HepG2 (cell line): ENCODE results near the gene PHF14. TPM values are rescaled to one million over a fixed set of nuclear protein-coding genes. Genes with fewer than 3 reads are reported as not detected.
A peak's percentile ranks its signal among the peaks of the same experiment; 100 is the strongest.

Experiments used
- AGO1 ChIP-seq: fragments of 200-400 bp; formaldehyde crosslinking; IDR thresholded peaks from 2 replicates; pipeline ENCODE4 v1.6.1; 2017; ENCODE audit warnings: mild to moderate bottlenecking, low read depth, low read length, moderate library complexity; ENCODE audit not compliant: poor library complexity, severe bottlenecking
- ARID5B ChIP-seq: IDR thresholded peaks from 2 replicates; pipeline ENCODE4 v1.4.0; 2020; ENCODE audit warnings: mild to moderate bottlenecking, missing genetic modification reagents
- BRD4 ChIP-seq: sonication (generic); formaldehyde crosslinking; IDR thresholded peaks from 2 replicates; pipeline ENCODE4 v1.4.0; 2020; ENCODE audit warnings: missing genetic modification reagents
- ELF3 ChIP-seq: IDR thresholded peaks from 2 replicates; pipeline ENCODE4 v1.6.1; 2016; ENCODE audit warnings: missing genetic modification reagents, missing compliant biosample characterization
- ELF4 ChIP-seq: sonication (generic); formaldehyde crosslinking; IDR thresholded peaks from 2 replicates; pipeline ENCODE4 v1.5.0; 2020; ENCODE audit warnings: missing genetic modification reagents, mild to moderate bottlenecking, moderate library complexity, borderline replicate concordance
- MIER3 ChIP-seq: IDR thresholded peaks from 2 replicates; pipeline ENCODE4 v1.6.1; 2016; ENCODE audit warnings: missing compliant biosample characterization, borderline replicate concordance
- ONECUT2 ChIP-seq: sonication (generic); formaldehyde crosslinking; IDR thresholded peaks from 2 replicates; pipeline ENCODE4 v1.4.0; 2020; ENCODE audit warnings: missing genetic modification reagents
- PHB2 ChIP-seq: fragments of 450-650 bp; IDR thresholded peaks from 2 replicates; pipeline ENCODE4 v1.6.1; 2018; ENCODE audit not compliant: partially characterized antibody
- PHF21A ChIP-seq: sonication (generic); formaldehyde crosslinking; IDR thresholded peaks from 2 replicates; pipeline ENCODE4 v1.5.0; 2020; ENCODE audit warnings: mild to moderate bottlenecking, missing genetic modification reagents
- SETDB1 ChIP-seq: sonication (generic); formaldehyde crosslinking; IDR thresholded peaks from 2 replicates; pipeline ENCODE4 v1.5.1; 2020; ENCODE audit warnings: missing genetic modification reagents, mild to moderate bottlenecking, borderline replicate concordance
- SIN3A ChIP-seq: IDR thresholded peaks from 2 replicates; pipeline ENCODE4 v1.6.1; 2011; ENCODE audit warnings: low read depth, mild to moderate bottlenecking, control low read depth, low read length, borderline replicate concordance
- SNAI1 ChIP-seq: sonication (generic); formaldehyde crosslinking; IDR thresholded peaks from 2 replicates; pipeline ENCODE4 v1.5.0; 2020; ENCODE audit warnings: mild to moderate bottlenecking, missing genetic modification reagents, borderline replicate concordance
- THAP8 ChIP-seq: sonication (generic); formaldehyde crosslinking; IDR thresholded peaks from 2 replicates; pipeline ENCODE4 v1.5.1; 2020; ENCODE audit warnings: missing genetic modification reagents, mild to moderate bottlenecking, borderline replicate concordance
- THRA ChIP-seq: sonication (generic); formaldehyde crosslinking; IDR thresholded peaks from 2 replicates; pipeline ENCODE4 v1.4.0; 2020; ENCODE audit warnings: missing genetic modification reagents, borderline replicate concordance
- ZNF292 ChIP-seq: sonication (generic); formaldehyde crosslinking; IDR thresholded peaks from 2 replicates; pipeline ENCODE4 v1.8.1; 2022; ENCODE audit warnings: mild to moderate bottlenecking, low read depth, missing genetic modification reagents, borderline replicate concordance
- ZNF326 ChIP-seq: sonication (generic); formaldehyde crosslinking; IDR thresholded peaks from 2 replicates; pipeline ENCODE4 v1.4.0; 2020; ENCODE audit warnings: missing genetic modification reagents, borderline replicate concordance
- ZNF44 ChIP-seq: sonication (generic); formaldehyde crosslinking; IDR thresholded peaks from 2 replicates; pipeline ENCODE4 v1.5.1; 2020; ENCODE audit warnings: mild to moderate bottlenecking, missing genetic modification reagents
- ZNF773 ChIP-seq: sonication (generic); formaldehyde crosslinking; IDR thresholded peaks from 2 replicates; pipeline ENCODE4 v1.4.0; 2020; ENCODE audit warnings: missing genetic modification reagents, borderline replicate concordance
- ZNF781 ChIP-seq: sonication (generic); formaldehyde crosslinking; IDR thresholded peaks from 2 replicates; pipeline ENCODE4 v1.5.1; 2020; ENCODE audit warnings: borderline replicate concordance, mild to moderate bottlenecking, missing genetic modification reagents; ENCODE audit errors: not compliant biosample characterization
- polyA plus RNA-seq, 8 experiments: library from polyadenylated mRNA; depleted of rRNA in 3 of 8; stranded (reverse) in 7 of 8; unstranded in 1 of 8; fragments of >200 nt; fragmentation: Illumina TruSeq in 4 of 8; extraction: Trizol in 4 of 8; gene quantifications; 2 replicates each; pipeline versions ENCODE4 v1.2.1 to v1.2.3, GENCODE V29; 2011 to 2016; ENCODE audit warnings: low read depth in 4 of 8, missing spikeins in 1 of 8, mixed read lengths in 1 of 8; ENCODE audit not compliant: insufficient read depth in 1 of 8
- total RNA-seq, 5 experiments: library from RNA; depleted of rRNA; stranded (reverse); fragments of >200 nt; fragmentation: Illumina TruSeq; extraction: Trizol; gene quantifications; 2 replicates each; pipeline ENCODE4 v1.2.3, GENCODE V29; 2016; ENCODE audit warnings: low read depth in 1 of 5
- TF ChIP-seq, protein P1 (sequence below): sonication (generic); formaldehyde crosslinking; IDR thresholded peaks from 2 replicates; pipeline ENCODE4 v1.5.0; 2020; ENCODE audit warnings: mild to moderate bottlenecking, missing genetic modification reagents, moderate library complexity

PHF14 gene
- total and polyA plus RNA-seq, 2 of the 13 experiments (the other 11 are each of a cell fraction or from before 2014, with no cell fraction given), result 18.9 to 68.7 TPM

- TF ChIP-seq ARID5B (CRISPR knock-in tag) (no peak), ZNF773 (CRISPR knock-in tag) (0 out of 2 replicates have a peak, but pooled peaks have one; percentile 20), SIN3A (peak; percentile 42; the same call in 1 of the 2 replicates), ELF3 (CRISPR knock-in tag) (no peak), ZNF44 (no peak; the same call in 1 of the 2 replicates), THRA (CRISPR knock-in tag) (no peak), AGO1 (no peak), SNAI1 (CRISPR knock-in tag) (no peak), ONECUT2 (CRISPR knock-in tag) (no peak), PHF21A (CRISPR knock-in tag) (no peak), ELF4 (CRISPR knock-in tag) (peak; percentile 2; the same call in 1 of the 2 replicates), BRD4 (no peak), SETDB1 (CRISPR knock-in tag) (no peak), ZNF781 (CRISPR knock-in tag) (no peak), PHB2 (no peak), ZNF292 (CRISPR knock-in tag) (peak; percentile 60; the same call in 1 of the 2 replicates), ZNF326 (CRISPR knock-in tag) (no peak), MIER3 (CRISPR knock-in tag) (peak; percentile 35; the same call in 1 of the 2 replicates), THAP8 (no peak)
- TF ChIP-seq, protein P1, sequence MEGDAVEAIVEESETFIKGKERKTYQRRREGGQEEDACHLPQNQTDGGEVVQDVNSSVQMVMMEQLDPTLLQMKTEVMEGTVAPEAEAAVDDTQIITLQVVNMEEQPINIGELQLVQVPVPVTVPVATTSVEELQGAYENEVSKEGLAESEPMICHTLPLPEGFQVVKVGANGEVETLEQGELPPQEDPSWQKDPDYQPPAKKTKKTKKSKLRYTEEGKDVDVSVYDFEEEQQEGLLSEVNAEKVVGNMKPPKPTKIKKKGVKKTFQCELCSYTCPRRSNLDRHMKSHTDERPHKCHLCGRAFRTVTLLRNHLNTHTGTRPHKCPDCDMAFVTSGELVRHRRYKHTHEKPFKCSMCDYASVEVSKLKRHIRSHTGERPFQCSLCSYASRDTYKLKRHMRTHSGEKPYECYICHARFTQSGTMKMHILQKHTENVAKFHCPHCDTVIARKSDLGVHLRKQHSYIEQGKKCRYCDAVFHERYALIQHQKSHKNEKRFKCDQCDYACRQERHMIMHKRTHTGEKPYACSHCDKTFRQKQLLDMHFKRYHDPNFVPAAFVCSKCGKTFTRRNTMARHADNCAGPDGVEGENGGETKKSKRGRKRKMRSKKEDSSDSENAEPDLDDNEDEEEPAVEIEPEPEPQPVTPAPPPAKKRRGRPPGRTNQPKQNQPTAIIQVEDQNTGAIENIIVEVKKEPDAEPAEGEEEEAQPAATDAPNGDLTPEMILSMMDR (CRISPR knock-in tag), result 0 out of 2 replicates have a peak, but pooled peaks have one; percentile 3
Measured at GRCh38 chr7:10973942-10974911, 555 bp downstream of the PHF14 start (continued).
